ENCODE measurements around the gene SLX4IP. TPM values are rescaled to one million over a fixed set of nuclear protein-coding genes. Genes with fewer than 3 reads are reported as not detected.

The SLX4IP gene
- total RNA-seq, 4 donors from 2014 or later, result 6.3 to 8.3 (median 7.4) TPM

DNA sequence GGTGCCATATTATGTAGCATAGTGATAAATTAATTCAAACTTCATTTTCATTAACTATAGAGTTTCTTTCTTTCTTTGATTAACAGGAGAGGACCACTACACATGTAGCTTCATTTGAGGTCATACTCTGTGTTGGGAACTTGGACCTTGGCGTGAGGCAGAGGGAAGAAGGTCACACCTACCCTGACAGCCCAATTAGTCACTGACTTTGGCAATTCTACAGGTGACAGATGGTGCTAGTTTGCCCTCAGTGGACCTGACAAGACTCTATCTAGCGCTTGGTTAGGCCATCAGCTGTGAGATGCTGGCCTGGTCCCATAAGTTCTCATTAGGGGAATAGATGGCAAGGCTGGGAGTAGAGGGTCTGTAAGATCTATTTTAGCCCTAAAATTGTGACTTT, 14.2 kb downstream of the SLX4IP start:
- DNase-seq, result no peak
- no peak overlapping the region for H3K27ac ChIP-seq
- 92 to 98% methylated on average over 2 of the region's 2 CpGs for WGBS, 2 donors
- intact Hi-C loops (cut with DNase I), result no loop called here
- no peaks in the 10 kb centered on the region for H3K27me3 ChIP-seq
- no peaks in the 10 kb centered on the region for H3K9me3 ChIP-seq
- no peak for TF ChIP-seq POLR2A (IDR thresholded peaks at IDR 0.05)
- TF ChIP-seq, protein P1, sequence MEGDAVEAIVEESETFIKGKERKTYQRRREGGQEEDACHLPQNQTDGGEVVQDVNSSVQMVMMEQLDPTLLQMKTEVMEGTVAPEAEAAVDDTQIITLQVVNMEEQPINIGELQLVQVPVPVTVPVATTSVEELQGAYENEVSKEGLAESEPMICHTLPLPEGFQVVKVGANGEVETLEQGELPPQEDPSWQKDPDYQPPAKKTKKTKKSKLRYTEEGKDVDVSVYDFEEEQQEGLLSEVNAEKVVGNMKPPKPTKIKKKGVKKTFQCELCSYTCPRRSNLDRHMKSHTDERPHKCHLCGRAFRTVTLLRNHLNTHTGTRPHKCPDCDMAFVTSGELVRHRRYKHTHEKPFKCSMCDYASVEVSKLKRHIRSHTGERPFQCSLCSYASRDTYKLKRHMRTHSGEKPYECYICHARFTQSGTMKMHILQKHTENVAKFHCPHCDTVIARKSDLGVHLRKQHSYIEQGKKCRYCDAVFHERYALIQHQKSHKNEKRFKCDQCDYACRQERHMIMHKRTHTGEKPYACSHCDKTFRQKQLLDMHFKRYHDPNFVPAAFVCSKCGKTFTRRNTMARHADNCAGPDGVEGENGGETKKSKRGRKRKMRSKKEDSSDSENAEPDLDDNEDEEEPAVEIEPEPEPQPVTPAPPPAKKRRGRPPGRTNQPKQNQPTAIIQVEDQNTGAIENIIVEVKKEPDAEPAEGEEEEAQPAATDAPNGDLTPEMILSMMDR (IDR thresholded peaks at IDR 0.05), result no peak
- H3K36me3 ChIP-seq, result no peaks in the 10 kb centered on the region
- no peak overlapping the region for H3K4me3 ChIP-seq (replicated peaks in 1 of 3)
- no peaks in the 10 kb centered on the region for H3K4me1 ChIP-seq

DNA sequence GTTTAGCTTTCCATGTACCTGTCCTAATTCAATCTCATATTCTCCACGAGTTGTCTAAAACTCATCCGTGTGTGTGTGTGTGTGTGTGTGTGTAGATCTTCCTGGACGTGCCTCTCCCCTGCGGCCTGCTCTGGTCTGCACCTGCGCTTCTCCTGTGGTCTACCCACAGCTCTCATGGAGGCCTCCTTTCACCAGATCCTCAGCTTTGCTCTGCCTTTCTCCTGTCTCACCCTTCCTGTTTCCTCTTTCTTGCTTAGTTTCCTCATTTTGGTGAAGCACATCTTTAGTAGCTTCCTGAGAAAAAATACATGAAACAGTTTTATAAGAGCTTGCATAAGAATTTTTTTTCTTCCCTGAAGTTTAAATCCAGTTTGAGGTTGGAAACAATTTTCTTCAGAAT, 18.1 kb downstream of the SLX4IP start:
- no peak for TF ChIP-seq POLR2A (IDR thresholded peaks at IDR 0.05)
- TF ChIP-seq, protein P1 (IDR thresholded peaks at IDR 0.05), result no peak
- WGBS, 2 donors, result 68 to 83% methylated on average over 5 of the region's 5 CpGs
- Histone ChIP-seq H3K9me3 (no peaks in the 10 kb centered on the region), H3K4me3 (replicated peaks in 1 of 3) (no peak overlapping the region), H3K27me3 (no peaks in the 10 kb centered on the region), H3K4me1 (no peaks in the 10 kb centered on the region), H3K27ac (no peak overlapping the region), H3K36me3 (no peaks in the 10 kb centered on the region)
- no peak for DNase-seq
- intact Hi-C loops (cut with DNase I), result no loop called here

DNA sequence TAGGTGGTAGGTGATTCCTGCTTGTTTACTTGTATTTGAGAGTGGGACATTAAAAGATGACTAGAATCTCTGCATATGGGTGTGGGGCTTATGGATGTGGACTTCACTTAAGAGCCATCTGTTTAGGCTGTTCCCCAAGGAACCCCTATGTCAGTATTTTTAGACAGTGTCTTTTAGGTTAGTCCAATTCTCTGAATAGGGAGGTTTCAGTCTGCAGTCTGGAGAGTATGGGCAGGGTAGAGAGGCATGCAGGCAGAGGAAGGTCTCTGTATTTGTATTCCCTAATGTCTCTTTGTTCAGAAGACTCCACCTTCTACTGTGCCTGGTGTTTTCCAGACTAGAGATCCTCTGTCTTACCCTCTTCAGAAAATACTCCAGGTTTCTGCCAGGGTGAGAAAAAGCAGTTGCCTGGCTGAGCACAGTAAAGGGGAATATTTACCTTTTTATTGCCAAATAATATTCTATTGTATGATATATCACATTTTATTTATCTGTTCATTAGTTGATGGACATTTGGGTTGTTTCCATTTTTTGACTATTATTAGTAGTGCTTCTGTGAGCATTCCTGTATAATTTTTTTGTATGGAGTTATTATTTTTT, 19.1 kb downstream of the SLX4IP start:
- Histone ChIP-seq H3K4me3 (replicated peaks in 1 of 3) (no peak overlapping the region), H3K4me1 (no peaks in the 10 kb centered on the region), H3K27ac (no peak overlapping the region), H3K9me3 (no peaks in the 10 kb centered on the region), H3K27me3 (no peaks in the 10 kb centered on the region), H3K36me3 (no peaks in the 10 kb centered on the region)
- intact Hi-C loops (cut with DNase I), result no loop called here
- TF ChIP-seq POLR2A (IDR thresholded peaks at IDR 0.05), result no peak
- TF ChIP-seq, protein P1 (IDR thresholded peaks at IDR 0.05), result no peak
- no peak for DNase-seq

DNA sequence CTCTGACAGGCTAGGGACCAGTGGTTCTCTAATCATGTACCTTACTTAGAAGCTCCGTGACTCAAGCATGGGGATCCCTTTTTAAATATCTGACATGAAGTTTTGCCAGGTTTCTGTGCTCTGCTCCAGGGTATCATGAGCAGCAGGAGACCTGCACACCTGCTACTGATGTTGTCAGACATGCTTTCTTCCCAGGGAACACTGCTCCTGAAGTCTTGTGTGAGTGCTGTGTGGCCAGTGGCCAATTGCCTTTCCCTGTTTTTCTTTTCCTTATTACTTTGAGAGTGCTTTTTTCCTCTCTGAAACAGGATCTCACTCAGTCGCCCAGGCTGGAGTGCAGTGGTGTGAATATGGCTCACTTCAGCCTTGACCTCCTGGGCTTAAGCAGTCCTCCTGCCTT, 26.4 kb downstream of the SLX4IP start:
- WGBS, 2 donors, result 90 to 100% methylated on average over 2 of the region's 2 CpGs
- intact Hi-C loops (cut with DNase I), result no loop called here
- H3K9me3 ChIP-seq, result no peaks in the 10 kb centered on the region
- TF ChIP-seq, protein P1 (IDR thresholded peaks at IDR 0.05), result no peak
- TF ChIP-seq POLR2A (IDR thresholded peaks at IDR 0.05), result no peak
- H3K4me1 ChIP-seq, result no peaks in the 10 kb centered on the region
- DNase-seq, result no peak
- H3K27ac ChIP-seq, result no peak overlapping the region
- H3K27me3 ChIP-seq, result no peaks in the 10 kb centered on the region
- H3K4me3 ChIP-seq (replicated peaks in 1 of 3), result no peak overlapping the region
- H3K36me3 ChIP-seq, result no peaks in the 10 kb centered on the region

DNA sequence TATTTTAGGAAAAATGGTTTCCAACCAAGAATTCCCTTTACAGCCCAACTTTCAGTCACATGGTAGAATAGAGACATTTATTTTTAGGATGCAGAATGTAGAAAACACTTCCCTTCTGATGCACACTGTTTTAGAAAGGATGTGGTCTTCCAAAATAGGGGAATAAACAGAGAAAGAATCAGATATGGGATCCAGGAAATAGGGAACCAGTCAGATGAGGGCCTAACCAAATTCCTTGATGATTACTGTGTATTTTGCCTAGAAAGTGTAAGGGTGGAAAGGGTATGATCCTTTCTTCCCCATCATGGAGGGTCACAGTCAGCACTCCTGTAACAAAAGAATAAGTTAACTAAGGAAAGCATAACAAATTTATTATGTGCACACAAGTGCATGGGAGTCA, 27.4 kb downstream of the SLX4IP start:
- Histone ChIP-seq H3K27ac (no peak overlapping the region), H3K9me3 (no peaks in the 10 kb centered on the region), H3K4me1 (no peaks in the 10 kb centered on the region), H3K4me3 (replicated peaks in 1 of 3) (no peak overlapping the region), H3K27me3 (no peaks in the 10 kb centered on the region), H3K36me3 (no peaks in the 10 kb centered on the region)
- DNase-seq, result no peak
- no peak for TF ChIP-seq POLR2A (IDR thresholded peaks at IDR 0.05)
- TF ChIP-seq, protein P1 (IDR thresholded peaks at IDR 0.05), result no peak
- intact Hi-C loops (cut with DNase I), result no loop called here
